ENCODE measurements around the gene RAB5B. TPM values are rescaled to one million over a fixed set of nuclear protein-coding genes. Genes with fewer than 3 reads are reported as not detected.
"Not testable (repeated sequence)": the region's sequence is repeated elsewhere in the genome, so short reads cannot be mapped to it uniquely, and the experiment has no call there.

RAB5B gene
- total RNA-seq, 4 donors from 2014 or later, result 116 to 189 (median 138) TPM

DNA sequence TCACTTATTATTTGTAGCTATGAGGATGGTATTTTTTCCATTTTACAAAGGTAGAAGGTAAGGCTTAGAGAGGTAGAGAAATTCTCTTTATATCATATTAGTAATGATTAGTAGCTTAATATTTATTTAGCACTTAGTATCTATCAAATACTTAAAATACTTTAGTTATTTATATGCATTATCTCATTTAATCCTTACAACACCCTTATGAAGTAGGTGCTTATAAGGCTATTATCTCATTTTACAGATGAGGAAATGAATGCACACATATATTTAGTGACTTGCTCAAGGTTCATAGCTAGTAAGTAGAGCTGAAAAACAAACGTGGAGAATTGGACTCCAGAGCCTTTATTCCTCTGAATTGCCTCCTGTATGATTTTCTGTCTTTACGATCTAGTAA, 11.0 kb downstream of the RAB5B start:
- H3K4me3 ChIP-seq, result no peak overlapping the region
- H3K27me3 ChIP-seq, result no peaks in the 10 kb centered on the region
- DNase-seq (ENCODE audit: extremely low spot score), result no peak
- TF ChIP-seq, protein P1, sequence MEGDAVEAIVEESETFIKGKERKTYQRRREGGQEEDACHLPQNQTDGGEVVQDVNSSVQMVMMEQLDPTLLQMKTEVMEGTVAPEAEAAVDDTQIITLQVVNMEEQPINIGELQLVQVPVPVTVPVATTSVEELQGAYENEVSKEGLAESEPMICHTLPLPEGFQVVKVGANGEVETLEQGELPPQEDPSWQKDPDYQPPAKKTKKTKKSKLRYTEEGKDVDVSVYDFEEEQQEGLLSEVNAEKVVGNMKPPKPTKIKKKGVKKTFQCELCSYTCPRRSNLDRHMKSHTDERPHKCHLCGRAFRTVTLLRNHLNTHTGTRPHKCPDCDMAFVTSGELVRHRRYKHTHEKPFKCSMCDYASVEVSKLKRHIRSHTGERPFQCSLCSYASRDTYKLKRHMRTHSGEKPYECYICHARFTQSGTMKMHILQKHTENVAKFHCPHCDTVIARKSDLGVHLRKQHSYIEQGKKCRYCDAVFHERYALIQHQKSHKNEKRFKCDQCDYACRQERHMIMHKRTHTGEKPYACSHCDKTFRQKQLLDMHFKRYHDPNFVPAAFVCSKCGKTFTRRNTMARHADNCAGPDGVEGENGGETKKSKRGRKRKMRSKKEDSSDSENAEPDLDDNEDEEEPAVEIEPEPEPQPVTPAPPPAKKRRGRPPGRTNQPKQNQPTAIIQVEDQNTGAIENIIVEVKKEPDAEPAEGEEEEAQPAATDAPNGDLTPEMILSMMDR (IDR thresholded peaks at IDR 0.05), result no peak
- TF ChIP-seq POLR2AphosphoS5 (IDR thresholded peaks at IDR 0.05) (no peak), EP300 (IDR thresholded peaks at IDR 0.05) (no peak), POLR2A (IDR thresholded peaks at IDR 0.05; ENCODE audit: low read depth) (no peak)
- WGBS, result 63% methylated on average over 2 of the region's 2 CpGs
- peaks cover 0 to under 1% (median 0%) of the 10 kb centered on the region in 4 donors for H3K4me1 ChIP-seq
- intact Hi-C loops (cut with DNase I), result no loop called here
- no peak overlapping the region for H3K27ac ChIP-seq (replicated peaks in 1 of 4)
- H3K36me3 ChIP-seq, result peaks cover 45 to 93% (median 79%) of the 10 kb centered on the region in 4 donors
- no peaks in the 10 kb centered on the region for H3K9me3 ChIP-seq

DNA sequence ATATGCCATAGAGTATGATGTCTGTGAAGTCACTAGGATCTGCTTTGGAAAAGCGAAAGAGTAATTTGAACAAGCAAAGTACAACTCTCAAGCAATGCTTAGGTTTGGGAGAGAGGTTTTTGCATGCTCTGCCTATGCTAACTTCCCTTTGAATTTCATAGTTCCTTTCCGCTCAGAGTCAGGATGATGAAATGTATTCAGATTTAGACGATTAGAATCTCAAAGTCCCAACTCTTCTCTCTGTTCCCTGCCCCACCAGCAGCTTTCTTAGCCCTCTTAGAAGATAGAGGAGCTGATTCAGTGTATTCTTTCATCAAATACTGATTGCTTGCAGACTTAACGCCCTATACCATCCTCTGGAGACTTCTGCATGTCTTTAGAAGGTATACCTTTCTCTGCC, 11.5 kb downstream of the RAB5B start:
- H3K27ac ChIP-seq (replicated peaks in 1 of 4), result no peak overlapping the region
- H3K9me3 ChIP-seq, result no peaks in the 10 kb centered on the region
- TF ChIP-seq, protein P1 (IDR thresholded peaks at IDR 0.05), result no peak
- TF ChIP-seq POLR2AphosphoS5 (IDR thresholded peaks at IDR 0.05) (no peak), EP300 (IDR thresholded peaks at IDR 0.05) (no peak), POLR2A (IDR thresholded peaks at IDR 0.05; ENCODE audit: low read depth) (no peak)
- no peaks in the 10 kb centered on the region for H3K4me1 ChIP-seq
- intact Hi-C loops (cut with DNase I), result no loop called here
- H3K27me3 ChIP-seq, result no peaks in the 10 kb centered on the region
- no peak overlapping the region for H3K4me3 ChIP-seq
- WGBS, result 82% methylated on average over 4 of the region's 4 CpGs
- peaks cover 49 to 95% (median 82%) of the 10 kb centered on the region in 4 donors for H3K36me3 ChIP-seq
- DNase-seq (ENCODE audit: extremely low spot score), result no peak

DNA sequence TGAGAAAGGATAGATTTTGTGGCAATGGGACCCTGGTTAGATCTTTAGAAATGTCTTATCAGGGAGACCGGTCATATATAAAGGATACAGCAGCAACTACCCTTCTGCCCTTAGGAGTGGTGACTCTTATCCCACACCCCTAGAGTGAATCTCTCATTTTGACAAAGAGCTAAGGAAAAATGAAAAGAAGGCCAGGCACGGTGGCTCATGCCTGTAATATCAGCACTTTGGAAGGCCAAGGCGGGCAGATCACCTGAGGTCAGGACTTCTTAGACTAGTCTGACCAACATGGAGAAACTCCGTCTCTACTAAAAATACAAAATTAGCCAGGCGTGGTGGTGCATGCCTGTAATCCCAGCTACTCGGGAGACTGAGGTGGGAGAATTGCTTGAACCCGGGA, 12.1 kb downstream of the RAB5B start:
- H3K9me3 ChIP-seq; H3K27ac ChIP-seq (replicated peaks in 1 of 4); H3K4me1 ChIP-seq; H3K27me3 ChIP-seq; H3K4me3 ChIP-seq; intact Hi-C loops (cut with DNase I); DNase-seq (ENCODE audit: extremely low spot score): not testable (repeated sequence)
- H3K36me3 ChIP-seq, result peaks cover 56 to 95% (median 82%) of the 10 kb centered on the region in 4 donors
- 93% methylated on average over 7 of the region's 7 CpGs for WGBS

DNA sequence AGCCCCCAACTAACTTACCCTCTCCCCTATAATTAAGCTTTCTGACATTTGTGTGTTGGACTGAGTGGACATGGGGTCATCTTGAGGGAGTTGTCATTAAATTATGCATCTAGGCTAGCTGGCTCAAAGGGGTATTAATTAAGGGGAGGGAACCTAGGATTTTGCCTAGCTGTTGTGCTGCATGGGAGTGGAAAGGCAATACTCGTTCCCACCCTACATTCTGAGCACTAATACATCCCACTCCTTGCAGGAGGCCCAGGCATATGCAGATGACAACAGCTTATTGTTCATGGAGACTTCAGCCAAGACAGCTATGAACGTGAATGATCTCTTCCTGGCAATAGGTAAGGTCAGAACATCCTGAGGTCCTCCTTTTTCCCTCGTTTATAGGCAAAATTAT, 17.2 kb downstream of the RAB5B start:
- H3K4me1 ChIP-seq, result peaks cover 0 to 5% (median 3%) of the 10 kb centered on the region in 4 donors
- no peaks in the 10 kb centered on the region for H3K27me3 ChIP-seq
- intact Hi-C loops (cut with DNase I), result no loop called here
- peaks cover 73 to 94% (median 91%) of the 10 kb centered on the region in 4 donors for H3K36me3 ChIP-seq
- no peaks in the 10 kb centered on the region for H3K9me3 ChIP-seq
- DNase-seq (ENCODE audit: extremely low spot score), result no peak
- H3K27ac ChIP-seq (replicated peaks in 1 of 4), result no peak overlapping the region
- TF ChIP-seq, protein P1 (IDR thresholded peaks at IDR 0.05), result no peak
- no peak for TF ChIP-seq EP300 (IDR thresholded peaks at IDR 0.05)
- no peak for TF ChIP-seq POLR2A (IDR thresholded peaks at IDR 0.05; ENCODE audit: low read depth)
- no peak for TF ChIP-seq POLR2AphosphoS5 (IDR thresholded peaks at IDR 0.05)
- no peak overlapping the region for H3K4me3 ChIP-seq
- 82% methylated on average over 3 of the region's 3 CpGs for WGBS

DNA sequence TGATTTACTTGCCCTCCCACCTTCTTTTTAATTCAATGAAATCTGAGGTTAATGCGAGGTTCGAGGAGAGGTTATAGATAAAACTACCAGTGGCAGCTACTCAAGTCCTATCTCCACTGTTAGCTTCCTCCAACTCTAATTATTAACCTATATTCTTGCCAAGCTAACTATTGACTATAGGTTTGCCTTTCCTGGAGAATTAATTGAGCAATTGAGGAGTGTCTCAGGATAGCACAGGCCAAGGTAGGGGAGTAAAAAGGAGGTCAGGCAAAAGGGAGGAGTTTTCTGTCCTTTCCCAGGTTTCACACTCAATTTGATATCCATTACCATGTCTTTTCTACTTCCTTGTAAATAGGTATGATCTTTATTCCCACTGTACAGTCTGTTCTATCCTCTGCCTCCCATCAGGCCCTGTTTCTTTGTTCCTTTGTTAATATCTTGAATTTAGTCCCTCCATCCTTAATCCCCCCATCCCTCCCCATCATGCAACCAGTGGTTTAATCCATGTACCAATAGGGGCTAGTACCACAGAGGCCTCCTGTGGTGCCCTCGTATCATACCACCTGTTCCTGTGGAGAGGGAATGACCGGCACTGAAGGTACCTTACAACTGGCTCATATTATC, 19.5 kb downstream of the RAB5B start:
- Histone ChIP-seq H3K27ac (replicated peaks in 1 of 4) (no peak overlapping the region), H3K4me3 (no peak overlapping the region), H3K4me1 (peaks cover 9 to 21% (median 18%) of the 10 kb centered on the region in 4 donors), H3K36me3 (peaks cover 57 to 72% (median 69%) of the 10 kb centered on the region in 4 donors), H3K27me3 (no peaks in the 10 kb centered on the region), H3K9me3 (no peaks in the 10 kb centered on the region)
- intact Hi-C loops (cut with DNase I), result no loop called here
- TF ChIP-seq EP300 (IDR thresholded peaks at IDR 0.05) (no peak), POLR2A (IDR thresholded peaks at IDR 0.05; ENCODE audit: low read depth) (no peak), POLR2AphosphoS5 (IDR thresholded peaks at IDR 0.05) (no peak)
- TF ChIP-seq, protein P1 (IDR thresholded peaks at IDR 0.05), result no peak
- DNase-seq (ENCODE audit: extremely low spot score), result no peak
- 84% methylated on average over 4 of the region's 4 CpGs for WGBS

Data from esophagus muscularis mucosa (tissue), 4 donors.